ENCODE measurements around the gene ARSK.
"Not testable (repeated sequence)": the region's sequence is repeated elsewhere in the genome, so short reads cannot be mapped to it uniquely, and the experiment has no call there.

The ARSK gene

GRCh38 chr5:95621839-95622629 lies 67.1 kb downstream of the ARSK start:
- DNase-seq (ENCODE audit: low spot score), result no peak

DNA sequence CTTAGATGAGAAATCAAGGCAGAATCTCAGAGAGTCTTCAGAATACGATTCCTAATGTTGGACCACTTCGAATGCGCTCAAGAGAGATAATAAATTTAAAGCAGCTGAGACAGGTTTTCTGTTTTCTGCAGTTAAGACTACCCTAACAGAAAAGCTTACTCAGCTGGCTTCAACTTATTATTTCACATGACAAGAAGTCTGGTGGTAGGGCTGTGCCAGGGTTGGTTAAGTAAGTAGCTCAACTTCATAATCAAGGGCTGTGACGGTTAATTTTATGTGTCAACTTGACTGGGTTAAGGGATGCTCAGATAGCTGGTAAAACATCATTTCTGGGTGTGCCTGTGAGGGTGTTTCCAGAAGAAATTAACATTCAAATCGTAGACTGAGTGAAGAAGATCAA lies 68.8 kb downstream of the ARSK start:
- DNase-seq (ENCODE audit: low spot score), result no peak

DNA sequence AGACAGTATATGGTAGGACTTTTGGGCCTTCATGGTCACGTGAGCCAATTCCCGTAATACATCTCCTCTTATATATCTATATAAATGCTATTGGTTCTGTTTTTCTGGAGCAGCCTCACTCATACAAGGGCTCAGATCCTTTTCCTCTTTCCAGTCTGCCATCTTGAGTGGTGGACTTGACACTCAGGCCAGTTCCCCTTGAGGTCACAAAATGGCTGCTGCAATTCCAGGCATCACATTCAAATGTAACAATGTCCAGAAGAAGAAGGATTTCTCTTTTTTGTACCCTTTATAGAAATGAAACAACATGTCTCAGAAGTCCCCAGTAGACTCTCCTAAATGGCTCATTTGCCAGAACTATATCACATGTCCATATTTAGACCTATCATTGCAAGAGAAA lies 69.5 kb downstream of the ARSK start:
- no peak for DNase-seq (ENCODE audit: low spot score)

GRCh38 chr5:95626701-95627100 lies 71.8 kb downstream of the ARSK start:
- no peak for DNase-seq (ENCODE audit: low spot score)

DNA sequence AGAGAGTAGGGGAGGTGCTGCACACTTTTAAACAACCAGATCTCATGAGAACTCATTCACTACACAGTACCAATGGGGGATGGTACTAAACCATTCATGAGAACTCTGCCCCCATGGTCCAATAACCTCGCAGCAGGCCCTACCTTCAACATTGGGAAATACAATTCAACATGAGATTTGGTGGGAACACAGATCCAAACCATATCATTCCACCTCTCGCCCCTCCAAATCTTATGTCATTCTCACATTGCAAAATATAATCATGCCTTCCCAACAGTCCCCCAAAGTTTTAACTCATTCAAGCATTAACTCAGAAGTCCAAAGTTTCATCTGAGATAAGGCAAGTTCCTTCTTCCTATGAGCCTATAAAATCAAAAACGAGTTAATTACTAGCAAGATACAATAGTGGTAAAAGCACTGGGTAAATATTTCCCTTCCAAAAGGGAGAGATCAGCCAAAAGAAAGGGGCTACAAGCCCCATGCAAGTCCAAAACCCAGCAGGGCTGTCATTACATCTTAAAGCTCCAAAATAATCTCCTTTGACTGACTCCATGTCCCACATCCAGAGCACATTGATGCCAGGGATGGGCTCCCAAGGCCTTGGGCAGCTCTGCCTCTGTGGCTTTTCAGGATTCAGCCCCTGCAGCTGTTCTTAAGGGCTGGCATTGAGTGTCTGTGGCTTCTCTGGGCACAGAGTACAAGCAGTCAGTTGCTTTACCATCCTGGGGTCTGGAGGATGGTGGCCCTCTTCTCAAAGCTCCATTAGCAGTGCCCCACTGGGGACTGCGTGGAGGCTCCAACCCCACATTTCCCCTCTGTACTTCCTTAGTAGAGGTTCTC lies 73.3 kb downstream of the ARSK start:
- DNase-seq (ENCODE audit: low spot score), result no peak

DNA sequence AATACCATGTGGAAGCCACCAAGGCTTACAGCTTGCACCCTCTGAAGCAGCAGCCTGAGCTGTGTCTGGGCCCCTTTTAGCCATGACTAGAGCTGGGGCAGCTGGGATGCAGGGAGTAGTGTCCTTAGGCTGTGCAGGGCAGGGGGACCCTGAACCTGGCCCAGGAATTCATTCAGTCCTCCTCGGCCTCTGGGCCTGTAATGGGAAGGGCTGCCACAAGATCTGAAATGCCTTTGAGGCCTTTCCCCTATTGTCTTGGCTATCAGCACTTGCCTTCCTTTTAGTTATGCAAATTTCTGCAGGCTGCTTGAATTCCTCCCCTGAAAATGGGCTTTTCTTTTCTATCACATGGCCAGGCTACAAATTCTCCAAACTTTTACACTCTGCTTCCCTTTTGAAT lies 74.0 kb downstream of the ARSK start:
- DNase-seq (ENCODE audit: low spot score), result no peak

DNA sequence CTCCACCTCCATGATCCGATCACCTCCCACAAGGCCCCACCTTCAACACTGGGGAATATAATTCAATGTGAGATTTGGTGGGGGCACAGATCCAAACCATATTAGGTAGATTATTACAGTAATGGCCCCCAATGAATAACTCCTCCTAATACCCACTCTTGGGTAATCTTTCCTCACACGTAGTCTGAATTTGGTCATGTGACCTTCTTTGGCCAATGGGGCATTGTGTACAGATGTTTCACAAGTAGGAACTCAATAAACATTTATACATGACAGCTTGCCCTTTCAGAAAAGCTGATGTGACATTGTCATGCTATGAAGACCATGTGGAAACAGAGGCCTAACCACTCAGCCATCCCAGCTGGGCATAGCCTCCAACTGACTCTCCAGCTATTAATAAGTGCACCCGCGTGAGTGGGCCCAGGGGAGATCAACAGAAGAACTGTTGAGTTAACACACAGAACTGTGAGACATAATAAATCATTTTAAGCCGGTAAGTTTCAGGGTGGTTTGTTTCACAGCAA lies 75.6 kb downstream of the ARSK start:
- DNase-seq (ENCODE audit: low spot score), result no peak

DNA sequence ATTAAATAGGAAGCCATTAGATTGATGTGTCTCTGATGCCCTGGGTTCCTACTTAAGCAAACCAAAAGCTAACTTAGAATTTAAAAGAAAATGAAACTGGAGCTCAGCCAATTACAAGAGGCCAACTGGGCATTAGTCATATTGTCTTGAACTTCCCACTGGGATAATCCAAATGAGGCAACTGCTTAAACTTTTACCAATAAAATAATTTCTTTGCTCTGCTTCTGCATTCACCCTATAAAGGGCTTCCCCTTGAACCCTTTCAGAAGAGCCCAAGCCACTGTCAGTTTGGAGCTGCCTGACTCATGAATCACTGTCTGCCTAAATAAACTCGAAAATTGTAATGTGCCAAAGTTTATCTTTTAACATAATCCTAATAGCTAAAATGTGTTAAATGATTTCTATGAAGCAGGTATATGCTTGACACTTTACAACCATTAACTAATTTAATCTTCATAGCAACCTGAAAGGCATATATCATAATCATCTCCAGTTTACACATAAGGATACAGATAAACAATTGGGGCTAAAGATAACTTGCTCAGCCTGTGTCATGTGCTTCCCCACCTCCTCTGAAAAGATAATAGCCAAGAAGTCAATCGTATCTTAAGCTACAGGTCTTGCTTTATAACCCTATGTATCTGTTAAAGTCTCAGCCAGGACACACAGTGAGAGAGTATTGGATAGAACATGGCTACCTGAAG lies 76.5 kb downstream of the ARSK start:
- DNase-seq (ENCODE audit: low spot score), result peak; percentile 44

- peak; percentile 91 for DNase-seq (ENCODE audit: low spot score)
These were observed 77.2 kb downstream of the ARSK start for GRCh38 chr5:95631991-95632675.

DNA sequence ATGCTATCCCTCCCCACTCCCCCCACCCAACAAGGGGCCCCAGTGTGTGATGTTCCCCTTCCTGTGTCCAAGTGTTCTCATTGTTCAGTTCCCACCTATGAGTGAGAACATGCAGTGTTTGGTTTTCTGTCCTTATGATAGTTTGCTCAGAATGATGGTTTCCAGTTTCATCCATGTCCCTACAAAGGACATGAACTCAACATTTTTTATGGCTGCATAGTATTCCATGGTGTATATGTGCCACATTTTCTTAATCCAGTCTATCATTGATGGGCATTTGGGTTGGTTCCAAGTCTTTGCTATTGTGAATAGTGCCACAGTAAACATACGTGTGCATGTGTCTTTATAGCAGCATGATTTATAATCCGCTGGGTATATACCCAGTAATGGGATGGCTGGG lies 78.0 kb downstream of the ARSK start:
- DNase-seq (ENCODE audit: low spot score), result not testable (repeated sequence)

- DNase-seq (ENCODE audit: low spot score), result no peak
These were observed 78.8 kb downstream of the ARSK start for GRCh38 chr5:95633671-95634070.

GRCh38 chr5:95634081-95634480 lies 79.2 kb downstream of the ARSK start:
- DNase-seq (ENCODE audit: low spot score), result no peak

DNA sequence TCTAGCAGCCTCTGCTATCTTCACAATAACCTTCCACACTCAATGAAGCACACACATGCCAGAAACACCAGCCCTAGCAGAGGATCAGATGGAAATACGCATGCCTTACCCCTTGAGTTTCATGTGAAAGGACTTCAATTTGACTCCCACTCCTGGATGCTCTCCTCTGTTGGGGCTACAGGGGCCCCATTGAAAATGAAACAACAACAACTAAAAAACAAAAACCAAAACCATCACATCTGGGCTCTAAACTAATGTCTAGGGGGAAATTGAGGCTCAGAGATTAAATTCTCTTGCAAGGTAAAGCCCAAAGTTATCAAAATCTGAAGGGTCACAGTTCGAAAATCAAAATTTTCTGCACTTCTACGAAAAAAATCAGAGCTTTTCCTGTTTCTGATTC lies 83.7 kb downstream of the ARSK start:
- no peak for DNase-seq (ENCODE audit: low spot score)

GRCh38 chr5:95641741-95642220 lies 86.9 kb downstream of the ARSK start:
- no peak for DNase-seq (ENCODE audit: low spot score)

- no peak for DNase-seq (ENCODE audit: low spot score)
These were observed 88.3 kb downstream of the ARSK start for GRCh38 chr5:95643152-95643551.

- DNase-seq (ENCODE audit: low spot score), result peak; percentile 69
These were observed 89.6 kb downstream of the ARSK start for GRCh38 chr5:95644351-95645042.

DNA sequence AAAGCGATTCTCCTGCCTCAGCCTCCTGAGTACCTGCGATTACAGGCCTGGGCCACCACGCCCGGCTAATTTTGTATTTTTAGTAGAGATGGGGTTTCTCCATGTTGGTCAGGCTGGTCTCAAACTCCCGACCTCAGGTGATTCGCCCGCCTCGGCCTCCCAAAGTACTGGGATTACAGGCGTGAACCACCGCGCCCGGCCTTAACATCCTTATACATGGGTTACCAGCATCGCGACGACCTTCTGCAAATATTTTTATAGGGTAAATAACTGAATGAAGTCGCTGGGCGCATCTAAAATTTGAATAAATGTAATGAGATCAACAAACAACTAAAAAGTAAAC lies 91.3 kb downstream of the ARSK start:
- not testable (repeated sequence) for DNase-seq (ENCODE audit: low spot score)

DNA sequence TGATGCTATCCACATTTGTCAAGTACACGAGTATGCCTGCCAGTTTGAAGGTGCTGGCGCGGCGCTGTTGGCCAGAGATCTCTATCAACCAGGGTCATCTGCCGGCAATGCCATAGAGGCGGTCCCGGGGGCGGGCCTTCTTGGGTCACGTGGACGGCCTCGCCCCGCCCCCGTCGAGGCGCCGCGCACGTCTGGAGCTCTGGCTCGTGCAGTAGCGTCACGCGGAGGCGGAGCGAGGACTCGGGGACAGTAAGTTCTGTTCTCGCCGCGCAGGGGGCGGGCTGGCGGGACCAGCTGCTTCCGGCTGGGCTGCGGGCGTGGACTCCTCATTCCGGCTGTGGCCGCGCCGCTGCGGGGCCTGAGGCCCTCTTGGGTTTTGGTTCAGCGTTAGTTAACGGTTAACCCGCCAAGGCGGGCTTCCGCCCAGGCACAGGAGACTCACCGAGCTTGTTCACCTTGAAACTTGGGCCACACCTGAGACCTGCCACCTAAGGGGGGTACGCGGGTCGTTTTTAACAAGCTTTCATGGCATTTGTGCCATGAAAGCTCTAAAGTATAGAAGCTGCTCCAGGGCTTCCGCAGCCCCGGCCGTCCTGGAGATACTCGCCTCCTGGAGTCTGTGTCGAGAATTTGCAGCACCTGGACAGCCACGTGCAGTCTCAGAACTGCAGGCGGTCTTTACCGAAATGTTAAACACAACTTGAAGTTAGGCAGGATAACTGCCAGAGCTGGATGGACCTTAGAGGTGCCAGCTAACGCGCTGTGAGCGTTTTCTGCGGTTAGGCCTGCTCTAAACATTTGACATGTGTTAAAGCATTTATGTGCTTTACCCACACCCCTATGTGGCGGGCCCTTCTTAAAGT lies 91.9 kb downstream of the ARSK start, which contains the start of gene RFESD:
TSS of gene RFESD (plus strand) at position 209 of the 863 bp plus-strand sequence. CDS start 5,495 bp downstream, outside the sequence.
- DNase-seq (ENCODE audit: low spot score), result peak; percentile 97

DNA sequence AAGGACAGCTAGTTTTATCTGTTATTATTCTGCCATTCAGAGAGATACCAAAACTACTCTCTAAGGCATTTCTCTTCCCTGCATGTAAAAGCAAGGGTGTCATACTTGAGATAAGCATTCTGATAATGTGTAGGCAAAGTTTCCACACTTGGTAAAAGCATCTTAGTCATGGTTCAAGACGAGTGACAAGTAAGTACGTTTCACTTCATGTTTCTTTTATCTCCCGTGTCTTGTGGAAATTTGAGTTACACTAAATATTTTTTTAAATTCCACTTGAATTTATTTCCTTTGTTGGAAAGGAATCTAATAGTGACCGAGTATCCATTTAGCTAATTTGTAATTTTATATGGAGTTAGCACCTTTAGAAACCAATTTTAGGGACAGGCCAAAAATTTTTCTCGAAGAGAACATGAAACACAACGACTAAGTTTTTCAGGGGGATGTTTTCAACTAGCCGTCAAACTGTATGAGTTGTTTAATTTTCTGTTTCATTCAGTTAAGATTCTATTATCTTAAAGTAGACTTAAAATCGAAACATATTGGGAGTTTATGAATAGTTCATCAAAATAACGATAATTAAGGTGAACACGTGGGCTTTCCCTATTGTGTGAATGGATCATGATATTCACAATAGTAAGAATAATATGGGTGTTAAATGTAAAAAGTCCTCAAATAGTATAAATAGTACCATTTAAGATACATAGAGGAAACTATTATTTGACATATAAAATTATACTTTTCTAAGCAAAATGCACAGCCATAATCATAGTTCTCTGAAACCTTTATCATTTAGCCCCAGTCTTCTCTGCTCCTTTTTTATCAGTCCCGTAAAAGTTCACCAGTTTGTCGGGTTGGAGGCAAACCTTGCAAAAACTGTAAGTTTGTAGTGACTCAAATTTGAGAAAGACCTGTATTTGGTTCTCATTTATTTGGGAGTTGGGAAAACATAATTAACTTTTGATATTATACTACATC lies 93.3 kb downstream of the ARSK start:
- no peak for DNase-seq (ENCODE audit: low spot score)
